BLaER1 treated with 17β-estradiol and CSF1 and Interleukin-3, amounts not matched to agents 10 nM and 100 nM (cell line): Measurements from ENCODE around the gene APOBEC4.

Experiments used
- H3K27ac ChIP-seq, 11 experiments: shearing (Covaris generic); formaldehyde crosslinking; 2 replicates each; pipeline ENCODE4 v1.8.1; 2022
- H3K27me3 ChIP-seq, 11 experiments: shearing (Covaris generic); formaldehyde crosslinking; 2 replicates each; pipeline ENCODE4 v1.8.1; 2022
- H3K36me3 ChIP-seq, 11 experiments: shearing (Covaris generic); formaldehyde crosslinking; 2 replicates each; pipeline ENCODE4 v1.8.1; 2022
- H3K4me1 ChIP-seq, 10 experiments: shearing (Covaris generic); formaldehyde crosslinking; 2 replicates each; pipeline ENCODE4 v1.8.1; 2022
- H3K4me2 ChIP-seq, 11 experiments: shearing (Covaris generic); formaldehyde crosslinking; 2 replicates each; pipeline ENCODE4 v1.8.1; 2022
- H3K4me3 ChIP-seq, 10 experiments: shearing (Covaris generic); formaldehyde crosslinking; 2 replicates each; pipeline ENCODE4 v1.8.1; 2022
- H3K9ac ChIP-seq, 11 experiments: shearing (Covaris generic); formaldehyde crosslinking; 2 replicates each; pipeline ENCODE4 v1.8.1; 2022
- H3K9me3 ChIP-seq, 11 experiments: shearing (Covaris generic); formaldehyde crosslinking; replicated peaks in 1 of 11; 2 replicates each; pipeline ENCODE4 v1.8.1; 2022
- H4K20me1 ChIP-seq, 11 experiments: shearing (Covaris generic); formaldehyde crosslinking; 2 replicates each; pipeline ENCODE4 v1.8.1; 2022
- Cebpa-rat ChIP-seq, 11 experiments: shearing (Covaris generic); IDR thresholded peaks; 2 replicates each; pipeline ENCODE4 v1.8.1; 2022

The APOBEC4 gene

GRCh38 chr1:183605904-183606303, 47.2 kb downstream of the APOBEC4 start:
- H3K9ac ChIP-seq: no peak overlapping the region
- H3K4me3 ChIP-seq: no peak overlapping the region
- H3K36me3 ChIP-seq: no peaks in the 10 kb centered on the region
- peak overlapping the region in 5 of 11 experiments; percentile 28 to 88 (median 80); a peak in 8 of 22 replicates for H3K4me2 ChIP-seq
- H3K27ac ChIP-seq: peak overlapping the region in 8 of 11 experiments; percentile 7 to 84 (median 72); a peak in 9 of 22 replicates
- no peaks in the 10 kb centered on the region for H4K20me1 ChIP-seq
- H3K27me3 ChIP-seq: no peaks in the 10 kb centered on the region
- TF ChIP-seq Cebpa-rat (IDR thresholded peaks at IDR 0.05): no peak
- peaks cover 0 to 8% (median 0%) of the 10 kb centered on the region in 11 experiments; a peak in 3 of 22 replicates for H3K9me3 ChIP-seq
- peaks cover 15 to 97% (median 55%) of the 10 kb centered on the region in 10 experiments; a peak in 18 of 20 replicates for H3K4me1 ChIP-seq

GRCh38 chr1:183604815-183605214, 48.3 kb downstream of the APOBEC4 start:
- Histone ChIP-seq H3K4me3 (0 out of 20 replicates have a peak overlapping the region, but pooled peaks of 1 of the 10 experiments have one; percentile 1), H3K4me2 (peak overlapping the region; percentile 4 to 91 (median 73); a peak in 18 of 22 replicates), H4K20me1 (no peaks in the 10 kb centered on the region), H3K27ac (peak overlapping the region in 9 of 11 experiments; percentile 54 to 84 (median 71); a peak in 15 of 22 replicates), H3K4me1 (peaks cover 15 to 99% (median 56%) of the 10 kb centered on the region in 10 experiments; a peak in 18 of 20 replicates), H3K36me3 (no peaks in the 10 kb centered on the region), H3K9ac (peak overlapping the region in 6 of 11 experiments; percentile 1 to 64 (median 50); a peak in 9 of 22 replicates), H3K27me3 (no peaks in the 10 kb centered on the region), H3K9me3 (peaks cover 0 to 14% (median 0%) of the 10 kb centered on the region in 11 experiments; a peak in 3 of 22 replicates)
- peak in 1 of 11 experiments; percentile 8; a peak in 2 of 22 replicates for TF ChIP-seq Cebpa-rat (IDR thresholded peaks at IDR 0.05)

DNA sequence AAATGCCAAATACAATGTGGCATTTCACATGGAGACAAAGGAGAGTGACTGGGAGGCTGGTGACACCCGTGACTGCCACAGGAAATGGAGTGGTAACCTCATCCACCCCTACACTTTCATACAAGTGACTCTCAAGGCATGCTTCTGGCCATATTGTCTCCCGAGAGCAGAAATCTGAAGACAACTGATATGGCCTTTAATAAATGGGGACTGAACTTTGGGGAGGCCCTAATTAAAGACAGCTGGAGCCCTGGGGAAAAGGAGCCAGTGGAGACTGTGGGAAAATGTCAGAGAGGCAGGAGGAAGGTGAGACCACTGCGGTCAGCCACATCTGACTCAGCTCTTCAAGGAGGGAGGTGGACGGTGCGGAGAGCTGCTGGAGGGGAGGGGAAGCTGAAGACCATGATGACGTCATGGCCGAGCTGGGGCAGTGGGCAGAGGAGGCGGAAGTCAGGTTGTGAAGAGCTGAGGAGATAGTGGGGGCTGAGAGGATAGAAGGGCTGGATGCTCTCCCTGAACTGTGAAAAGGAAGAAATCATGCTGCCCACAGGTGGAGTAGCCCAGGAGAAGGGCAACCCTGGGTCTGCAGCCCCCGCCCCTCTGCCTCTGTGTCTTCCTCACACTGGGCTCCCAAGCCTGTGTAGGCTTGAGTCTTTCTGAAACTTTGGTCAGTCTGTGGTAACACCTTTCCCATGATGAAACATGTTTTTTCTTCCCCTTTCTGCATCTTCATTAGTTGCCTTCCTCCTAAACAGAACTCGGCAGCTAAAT, 48.9 kb downstream of the APOBEC4 start:
- Histone ChIP-seq H3K4me3 (0 out of 20 replicates have a peak overlapping the region, but pooled peaks of 1 of the 10 experiments have one; percentile 1), H3K27ac (peak overlapping the region in 10 of 11 experiments; percentile 40 to 84 (median 67); a peak in 18 of 22 replicates), H3K4me2 (peak overlapping the region; percentile 4 to 91 (median 73); a peak in 21 of 22 replicates), H3K9me3 (peaks cover 0 to 14% (median 0%) of the 10 kb centered on the region in 11 experiments; a peak in 3 of 22 replicates), H4K20me1 (no peaks in the 10 kb centered on the region), H3K4me1 (peaks cover 15 to 99% (median 53%) of the 10 kb centered on the region in 10 experiments; a peak in 18 of 20 replicates), H3K9ac (peak overlapping the region in 8 of 11 experiments; percentile 1 to 64 (median 36); a peak in 11 of 22 replicates), H3K27me3 (no peaks in the 10 kb centered on the region), H3K36me3 (no peaks in the 10 kb centered on the region)
- TF ChIP-seq Cebpa-rat (IDR thresholded peaks at IDR 0.05): peak in 3 of 11 experiments; percentile 14 to 58 (median 24); a peak in 3 of 22 replicates

GRCh38 chr1:183602510-183602909, 50.6 kb downstream of the APOBEC4 start:
- no peaks in the 10 kb centered on the region for H4K20me1 ChIP-seq
- peak overlapping the region in 4 of 11 experiments; percentile 75 to 84 (median 82); a peak in 5 of 22 replicates for H3K27ac ChIP-seq
- H3K4me2 ChIP-seq: peak overlapping the region in 3 of 11 experiments; percentile 8 to 91 (median 88); a peak in 8 of 22 replicates
- H3K27me3 ChIP-seq: no peaks in the 10 kb centered on the region
- no peak overlapping the region for H3K9ac ChIP-seq
- peaks cover 0 to 14% (median 0%) of the 10 kb centered on the region in 11 experiments; a peak in 3 of 22 replicates for H3K9me3 ChIP-seq
- no peak overlapping the region for H3K4me3 ChIP-seq
- H3K36me3 ChIP-seq: no peaks in the 10 kb centered on the region
- peaks cover 29 to 99% (median 54%) of the 10 kb centered on the region in 10 experiments for H3K4me1 ChIP-seq
- no peak for TF ChIP-seq Cebpa-rat (IDR thresholded peaks at IDR 0.05)

DNA sequence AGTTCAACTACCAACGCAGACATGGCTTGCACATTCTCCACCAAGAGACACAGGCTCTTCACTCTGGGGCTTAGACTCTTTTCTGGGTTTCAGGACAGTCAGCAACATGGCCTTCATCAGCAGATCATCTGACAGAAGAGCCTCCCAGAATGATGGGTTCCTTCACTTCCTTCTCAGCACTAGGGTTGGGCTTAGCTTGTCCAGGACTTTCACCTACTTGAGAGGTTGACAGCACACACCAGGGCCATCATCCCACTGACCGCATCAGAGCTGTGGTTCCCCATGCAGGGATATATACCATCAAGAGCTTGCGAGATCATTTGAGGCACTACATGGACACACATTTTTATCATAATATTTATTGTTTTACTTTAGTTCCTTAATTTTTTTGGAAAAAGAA, 52.5 kb downstream of the APOBEC4 start:
- Histone ChIP-seq H3K27ac (peak overlapping the region in 5 of 11 experiments; percentile 64 to 76 (median 72); a peak in 11 of 22 replicates), H3K9ac (peak overlapping the region in 1 of 11 experiments; percentile 38; a peak in 1 of 22 replicates), H3K4me2 (peak overlapping the region in 4 of 11 experiments; percentile 38 to 68 (median 56); a peak in 9 of 22 replicates), H3K36me3 (no peaks in the 10 kb centered on the region), H3K4me1 (peaks cover 44 to 83% (median 63%) of the 10 kb centered on the region in 10 experiments), H3K4me3 (no peak overlapping the region), H4K20me1 (no peaks in the 10 kb centered on the region), H3K9me3 (peaks cover 0 to 14% (median 0%) of the 10 kb centered on the region in 11 experiments; a peak in 3 of 22 replicates), H3K27me3 (no peaks in the 10 kb centered on the region)
- no peak for TF ChIP-seq Cebpa-rat (IDR thresholded peaks at IDR 0.05)

GRCh38 chr1:183600136-183600535, 53.0 kb downstream of the APOBEC4 start:
- TF ChIP-seq Cebpa-rat (IDR thresholded peaks at IDR 0.05): peak in 3 of 11 experiments; percentile 55 to 57 (median 56); a peak in 3 of 22 replicates
- no peak overlapping the region for H3K4me3 ChIP-seq
- H4K20me1 ChIP-seq: no peaks in the 10 kb centered on the region
- H3K4me2 ChIP-seq: peak overlapping the region in 4 of 11 experiments; percentile 38 to 68 (median 56); a peak in 9 of 22 replicates
- H3K27me3 ChIP-seq: no peaks in the 10 kb centered on the region
- H3K27ac ChIP-seq: peak overlapping the region in 6 of 11 experiments; percentile 13 to 76 (median 71); a peak in 11 of 22 replicates
- H3K4me1 ChIP-seq: peaks cover 49 to 82% (median 64%) of the 10 kb centered on the region in 10 experiments
- H3K9me3 ChIP-seq: peaks cover 0 to 14% (median 0%) of the 10 kb centered on the region in 11 experiments; a peak in 3 of 22 replicates
- H3K36me3 ChIP-seq: no peaks in the 10 kb centered on the region
- peak overlapping the region in 1 of 11 experiments; percentile 38; a peak in 1 of 22 replicates for H3K9ac ChIP-seq

GRCh38 chr1:183598386-183598785, 54.7 kb downstream of the APOBEC4 start:
- peaks cover 50 to 82% (median 64%) of the 10 kb centered on the region in 10 experiments for H3K4me1 ChIP-seq
- no peak overlapping the region for H3K4me3 ChIP-seq
- H3K9ac ChIP-seq: peak overlapping the region in 2 of 11 experiments; percentile 7 to 16; a peak in 3 of 22 replicates
- H3K36me3 ChIP-seq: no peaks in the 10 kb centered on the region
- no peaks in the 10 kb centered on the region for H3K27me3 ChIP-seq
- peaks cover 0 to 9% (median 0%) of the 10 kb centered on the region in 11 experiments; a peak in 3 of 22 replicates for H3K9me3 ChIP-seq
- no peak for TF ChIP-seq Cebpa-rat (IDR thresholded peaks at IDR 0.05)
- H3K27ac ChIP-seq: peak overlapping the region in 9 of 11 experiments; percentile 12 to 76 (median 46); a peak in 16 of 22 replicates
- H3K4me2 ChIP-seq: peak overlapping the region; percentile 50 to 71 (median 59)
- no peaks in the 10 kb centered on the region for H4K20me1 ChIP-seq

- H4K20me1 ChIP-seq: no peaks in the 10 kb centered on the region
- H3K4me2 ChIP-seq: peak overlapping the region; percentile 50 to 71 (median 59)
- peak overlapping the region in 9 of 11 experiments; percentile 12 to 76 (median 46); a peak in 16 of 22 replicates for H3K27ac ChIP-seq
- no peaks in the 10 kb centered on the region for H3K27me3 ChIP-seq
- no peak for TF ChIP-seq Cebpa-rat (IDR thresholded peaks at IDR 0.05)
- H3K4me3 ChIP-seq: no peak overlapping the region
- peaks cover 55 to 82% (median 67%) of the 10 kb centered on the region in 10 experiments for H3K4me1 ChIP-seq
- peaks cover 0 to 9% (median 0%) of the 10 kb centered on the region in 11 experiments; a peak in 3 of 22 replicates for H3K9me3 ChIP-seq
- peak overlapping the region in 3 of 11 experiments; percentile 7 to 16 (median 15); a peak in 4 of 22 replicates for H3K9ac ChIP-seq
- H3K36me3 ChIP-seq: no peaks in the 10 kb centered on the region
Observed at GRCh38 chr1:183597656-183598347, 55.3 kb downstream of the APOBEC4 start.
